ENCODE data around the gene TTC17. TPM values are rescaled to one million over a fixed set of nuclear protein-coding genes. Genes with fewer than 3 reads are reported as not detected.

Gene TTC17
- total RNA-seq, 1 donor from 2014 or later = 56.7 TPM

DNA sequence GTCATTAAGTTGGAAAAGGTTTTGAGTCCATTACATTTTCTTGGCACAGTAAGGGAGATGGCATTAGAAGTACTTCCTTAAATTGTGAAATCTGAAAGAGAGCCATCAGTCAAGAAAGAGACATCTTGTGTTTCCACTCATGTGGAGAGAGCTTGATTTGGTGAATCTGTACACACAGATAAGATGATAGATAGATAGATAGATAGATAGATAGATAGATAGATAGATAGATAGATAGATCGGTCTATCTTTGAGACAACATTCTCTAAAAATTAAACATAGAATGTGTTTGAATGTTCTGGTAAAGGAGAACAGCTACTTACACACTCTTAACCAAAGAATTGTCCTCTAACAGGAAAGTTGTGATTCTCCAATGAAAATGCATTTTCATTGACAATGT lies 76.2 kb downstream of the TTC17 start:
- no peaks in the 10 kb centered on the region for H3K4me1 Mint-ChIP-seq (ENCODE audit: low read depth, unreplicated experiment)

DNA sequence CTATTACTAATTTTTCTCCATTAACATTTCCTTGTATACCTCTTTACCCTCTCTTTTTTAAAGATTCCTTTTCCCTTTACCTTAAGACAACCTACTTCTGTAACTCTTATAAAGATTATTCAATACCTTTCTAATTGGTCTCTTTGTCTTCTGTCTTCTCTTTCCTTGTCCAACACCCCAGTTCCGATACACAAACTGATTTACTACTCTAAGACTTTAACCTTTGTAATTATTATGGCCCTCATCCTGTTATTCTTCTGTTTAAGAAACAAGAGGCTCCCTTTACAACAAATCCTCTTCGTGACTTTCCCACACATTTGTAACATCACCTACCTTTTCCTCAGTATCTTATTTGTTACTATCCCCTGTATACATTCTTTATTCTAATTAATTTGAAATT lies 81.8 kb downstream of the TTC17 start:
- Mint-ChIP-seq H3K27me3 (ENCODE audit: low read depth, unreplicated experiment) (no peaks in the 10 kb centered on the region), H3K36me3 (ENCODE audit: low read depth, unreplicated experiment) (peaks cover 20% of the 10 kb centered on the region), H3K4me1 (ENCODE audit: low read depth, unreplicated experiment) (no peaks in the 10 kb centered on the region), H3K9me3 (ENCODE audit: unreplicated experiment) (no peaks in the 10 kb centered on the region), H3K27ac (ENCODE audit: unreplicated experiment) (no peak overlapping the region), H3K4me3 (ENCODE audit: unreplicated experiment) (no peak overlapping the region)
- peaks cover 24% of the 10 kb centered on the region for H3K36me3 ChIP-seq (ENCODE audit: insufficient read depth, low read length)
- H3K4me1 ChIP-seq (ENCODE audit: insufficient read depth, low read length) = no peaks in the 10 kb centered on the region
- H3K79me2 ChIP-seq (ENCODE audit: insufficient read depth, low read length) = no peaks in the 10 kb centered on the region
- no peak overlapping the region for H3K9ac ChIP-seq (ENCODE audit: low read length)
- TF ChIP-seq EZH2 (IDR thresholded peaks at IDR 0.05; ENCODE audit: insufficient read depth, low read length) = no peak
- TF ChIP-seq, protein P1, sequence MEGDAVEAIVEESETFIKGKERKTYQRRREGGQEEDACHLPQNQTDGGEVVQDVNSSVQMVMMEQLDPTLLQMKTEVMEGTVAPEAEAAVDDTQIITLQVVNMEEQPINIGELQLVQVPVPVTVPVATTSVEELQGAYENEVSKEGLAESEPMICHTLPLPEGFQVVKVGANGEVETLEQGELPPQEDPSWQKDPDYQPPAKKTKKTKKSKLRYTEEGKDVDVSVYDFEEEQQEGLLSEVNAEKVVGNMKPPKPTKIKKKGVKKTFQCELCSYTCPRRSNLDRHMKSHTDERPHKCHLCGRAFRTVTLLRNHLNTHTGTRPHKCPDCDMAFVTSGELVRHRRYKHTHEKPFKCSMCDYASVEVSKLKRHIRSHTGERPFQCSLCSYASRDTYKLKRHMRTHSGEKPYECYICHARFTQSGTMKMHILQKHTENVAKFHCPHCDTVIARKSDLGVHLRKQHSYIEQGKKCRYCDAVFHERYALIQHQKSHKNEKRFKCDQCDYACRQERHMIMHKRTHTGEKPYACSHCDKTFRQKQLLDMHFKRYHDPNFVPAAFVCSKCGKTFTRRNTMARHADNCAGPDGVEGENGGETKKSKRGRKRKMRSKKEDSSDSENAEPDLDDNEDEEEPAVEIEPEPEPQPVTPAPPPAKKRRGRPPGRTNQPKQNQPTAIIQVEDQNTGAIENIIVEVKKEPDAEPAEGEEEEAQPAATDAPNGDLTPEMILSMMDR (IDR thresholded peaks at IDR 0.05; ENCODE audit: insufficient read depth, low read depth, low read length) = no peak
- no peaks in the 10 kb centered on the region for H3K9me3 ChIP-seq (ENCODE audit: insufficient read depth, low read depth, low read length)
- no peak overlapping the region for H2AFZ ChIP-seq (ENCODE audit: low read depth, low read length)
- H3K4me2 ChIP-seq (ENCODE audit: low read length) = no peak overlapping the region
- H3K4me3 ChIP-seq (ENCODE audit: insufficient read depth, low read depth, low read length) = no peak overlapping the region
- DNase-seq (ENCODE audit: low read depth) = no peak
- FAIRE-seq = no peak
- no peak overlapping the region for H3K27ac ChIP-seq (ENCODE audit: low read depth, low read length)
- H4K20me1 ChIP-seq (ENCODE audit: insufficient read depth, low read length) = no peaks in the 10 kb centered on the region
- no peaks in the 10 kb centered on the region for H3K27me3 ChIP-seq (ENCODE audit: insufficient read depth, low read length)

More for the DNA sequence above, 76.2 kb downstream of the TTC17 start:
- TF ChIP-seq, protein P1 (IDR thresholded peaks at IDR 0.05; ENCODE audit: insufficient read depth, low read depth, low read length) = no peak
- TF ChIP-seq EZH2 (IDR thresholded peaks at IDR 0.05; ENCODE audit: insufficient read depth, low read length) = no peak
- FAIRE-seq (no peak), DNase-seq (ENCODE audit: low read depth) (no peak)
- Mint-ChIP-seq H3K27me3 (ENCODE audit: low read depth, unreplicated experiment) (no peaks in the 10 kb centered on the region), H3K4me3 (ENCODE audit: unreplicated experiment) (no peak overlapping the region), H3K27ac (ENCODE audit: unreplicated experiment) (no peak overlapping the region), H3K9me3 (ENCODE audit: unreplicated experiment) (no peaks in the 10 kb centered on the region), H3K36me3 (ENCODE audit: low read depth, unreplicated experiment) (peaks cover 10% of the 10 kb centered on the region)
- Histone ChIP-seq H4K20me1 (ENCODE audit: insufficient read depth, low read length) (no peaks in the 10 kb centered on the region), H3K4me1 (ENCODE audit: insufficient read depth, low read length) (no peaks in the 10 kb centered on the region), H2AFZ (ENCODE audit: low read depth, low read length) (no peak overlapping the region), H3K9me3 (ENCODE audit: insufficient read depth, low read depth, low read length) (no peaks in the 10 kb centered on the region), H3K27me3 (ENCODE audit: insufficient read depth, low read length) (no peaks in the 10 kb centered on the region), H3K36me3 (ENCODE audit: insufficient read depth, low read length) (peaks cover 3% of the 10 kb centered on the region), H3K79me2 (ENCODE audit: insufficient read depth, low read length) (no peaks in the 10 kb centered on the region), H3K27ac (ENCODE audit: low read depth, low read length) (no peak overlapping the region), H3K9ac (ENCODE audit: low read length) (no peak overlapping the region), H3K4me2 (ENCODE audit: low read length) (no peak overlapping the region), H3K4me3 (ENCODE audit: insufficient read depth, low read depth, low read length) (no peak overlapping the region)

DNA sequence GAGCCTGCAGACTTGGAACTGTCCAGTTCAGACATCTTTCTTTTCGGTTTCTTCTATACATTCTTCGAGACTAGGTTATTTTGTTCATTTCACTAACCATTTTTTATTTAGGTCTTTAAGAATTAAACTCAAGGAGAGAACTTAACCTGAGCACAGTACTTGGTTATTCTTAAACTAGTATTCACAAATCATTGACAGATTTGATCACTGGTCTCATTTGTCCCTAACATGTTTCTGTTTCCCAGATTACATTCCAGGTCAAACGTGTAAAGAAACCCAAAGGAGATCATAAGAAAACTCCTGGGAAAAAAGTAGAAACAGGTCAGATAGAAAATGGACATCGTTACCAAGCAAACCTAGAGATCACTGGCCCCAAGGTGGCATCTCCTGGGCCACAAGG lies 85.1 kb downstream of the TTC17 start:
- Histone ChIP-seq H3K4me2 (ENCODE audit: low read length) (no peak overlapping the region), H3K9ac (ENCODE audit: low read length) (no peak overlapping the region), H3K27ac (ENCODE audit: low read depth, low read length) (no peak overlapping the region), H2AFZ (ENCODE audit: low read depth, low read length) (no peak overlapping the region), H3K79me2 (ENCODE audit: insufficient read depth, low read length) (no peaks in the 10 kb centered on the region), H3K4me3 (ENCODE audit: insufficient read depth, low read depth, low read length) (no peak overlapping the region), H3K27me3 (ENCODE audit: insufficient read depth, low read length) (no peaks in the 10 kb centered on the region), H3K4me1 (ENCODE audit: insufficient read depth, low read length) (no peaks in the 10 kb centered on the region), H3K9me3 (ENCODE audit: insufficient read depth, low read depth, low read length) (no peaks in the 10 kb centered on the region), H4K20me1 (ENCODE audit: insufficient read depth, low read length) (no peaks in the 10 kb centered on the region), H3K36me3 (ENCODE audit: insufficient read depth, low read length) (peaks cover 44% of the 10 kb centered on the region)
- no peak for FAIRE-seq
- TF ChIP-seq EZH2 (IDR thresholded peaks at IDR 0.05; ENCODE audit: insufficient read depth, low read length) = no peak
- TF ChIP-seq, protein P1 (IDR thresholded peaks at IDR 0.05; ENCODE audit: insufficient read depth, low read depth, low read length) = no peak
- Mint-ChIP-seq H3K27me3 (ENCODE audit: low read depth, unreplicated experiment) (no peaks in the 10 kb centered on the region), H3K9me3 (ENCODE audit: unreplicated experiment) (no peaks in the 10 kb centered on the region), H3K4me3 (ENCODE audit: unreplicated experiment) (no peak overlapping the region), H3K27ac (ENCODE audit: unreplicated experiment) (no peak overlapping the region), H3K4me1 (ENCODE audit: low read depth, unreplicated experiment) (no peaks in the 10 kb centered on the region), H3K36me3 (ENCODE audit: low read depth, unreplicated experiment) (peaks cover 19% of the 10 kb centered on the region)
- DNase-seq (ENCODE audit: low read depth) = no peak

Data from astrocyte (in vitro differentiated cells and primary cell).